Endodermal cell (in vitro differentiated cells): ENCODE results near the gene HOATZ. TPM values are rescaled to one million over a fixed set of nuclear protein-coding genes. Genes with fewer than 3 reads are reported as not detected.

Experiments used
- DNase-seq: peaks from one replicate; pipeline ENCODE4 v3.0.0-alpha.2; 2017
- H3K27ac ChIP-seq: 2 replicates; pipeline ENCODE4 v1.5.1; 2013; ENCODE audit warnings: mild to moderate bottlenecking, low read depth, low read length, moderate library complexity
- H3K27me3 ChIP-seq: 2 replicates; pipeline ENCODE4 v1.6.1; 2013; ENCODE audit warnings: mild to moderate bottlenecking, low read length, moderate library complexity; ENCODE audit not compliant: insufficient read depth, control insufficient read depth, poor library complexity, severe bottlenecking
- H3K36me3 ChIP-seq: 2 replicates; pipeline ENCODE4 v1.7.0; 2013; ENCODE audit warnings: mild to moderate bottlenecking, low read length, moderate library complexity; ENCODE audit not compliant: control insufficient read depth, insufficient read depth
- H3K4me1 ChIP-seq: one replicate; pipeline ENCODE4 v1.7.0; 2013; ENCODE audit warnings: low read length; ENCODE audit not compliant: control insufficient read depth, insufficient read depth
- H3K4me3 ChIP-seq: 2 replicates; pipeline ENCODE4 v1.5.1; 2013; ENCODE audit warnings: mild to moderate bottlenecking, low read length, moderate library complexity
- H3K9ac ChIP-seq: 2 replicates; pipeline ENCODE4 v1.6.1; 2013; ENCODE audit warnings: mild to moderate bottlenecking, low read length, moderate library complexity; ENCODE audit not compliant: poor library complexity, severe bottlenecking; ENCODE audit errors: extremely low read depth
- H3K9me3 ChIP-seq: 2 replicates; pipeline ENCODE4 v1.6.1; 2013; ENCODE audit warnings: mild to moderate bottlenecking, low read length, moderate library complexity; ENCODE audit not compliant: control insufficient read depth
- H3K27ac Mint-ChIP-seq: 2 replicates; pipeline ENCODE4 v1.8.0; 2020; ENCODE audit warnings: mixed read lengths
- H3K27me3 Mint-ChIP-seq: 2 replicates; pipeline ENCODE4 v1.8.0; 2021; ENCODE audit warnings: mild to moderate bottlenecking, mixed read lengths; ENCODE audit not compliant: insufficient read depth
- H3K36me3 Mint-ChIP-seq: 2 replicates; pipeline ENCODE4 v1.8.0; 2020; ENCODE audit warnings: low read depth, mixed read lengths
- H3K4me1 Mint-ChIP-seq: 2 replicates; pipeline ENCODE4 v1.8.0; 2020; ENCODE audit warnings: mixed read lengths
- H3K4me3 Mint-ChIP-seq: 2 replicates; pipeline ENCODE4 v1.8.0; 2020; ENCODE audit warnings: mild to moderate bottlenecking, moderate library complexity, mixed read lengths
- H3K9me3 Mint-ChIP-seq: 2 replicates; pipeline ENCODE4 v1.8.0; 2020; ENCODE audit warnings: mild to moderate bottlenecking, mixed read lengths
- CTCF ChIP-seq: fragments of 200-600 bp; sonication (generic); conservative IDR thresholded peaks from 2 replicates; pipeline ENCODE4 v1.5.0; 2021; ENCODE audit warnings: antibody characterized with exemption, mild to moderate bottlenecking
- WGBS, 2 experiments: methylation state at CpG; one replicate each; pipeline versions ENCODE4 v1.1.5 to v1.1.7; 2013; ENCODE audit warnings: missing lambda C conversion rate in 2 of 2, mixed read lengths in 1 of 2; ENCODE audit not compliant: insufficient coverage in 1 of 2, insufficient read length in 1 of 2; 5-methylcytosine and 5-hydroxymethylcytosine counted together
- total RNA-seq, 2 donors: library from RNA; stranded (reverse); fragmentation: NEBNext Ultra II Directional in 1 of 2; extraction: Animal tissue kit (Norgen Biotek cat#: 25700) in 1 of 2; gene quantifications; 2 replicates in 1 of 2; 3 replicates in 1 of 2; pipeline ENCODE4 v1.2.1, GENCODE V29; 2021

Gene HOATZ
- total RNA-seq, 2 donors from 2014 or later, result 0.89 TPM; not detected in 1

DNA sequence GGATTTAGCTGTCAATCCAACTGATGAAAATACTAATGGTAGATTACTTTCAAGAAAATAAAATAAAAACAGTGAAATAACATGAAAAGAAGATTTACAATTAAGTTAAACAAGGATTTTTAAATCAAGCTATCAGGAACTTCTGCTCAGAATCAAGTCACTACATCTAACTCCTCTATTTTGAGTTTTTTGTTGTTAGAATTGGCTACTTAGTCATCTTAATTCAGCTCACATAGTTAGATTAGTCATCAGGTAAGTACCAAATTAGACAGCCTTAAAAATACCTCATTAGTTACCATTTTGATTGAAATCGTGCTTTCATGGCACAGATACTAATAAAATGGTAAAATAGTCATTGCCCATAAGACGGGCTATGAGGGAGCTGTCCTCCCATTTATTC lies 38.2 kb upstream of the HOATZ start:
- no peak overlapping the region for H3K27ac ChIP-seq
- DNase-seq, result no peak
- H3K9me3 ChIP-seq, result peaks cover 12% of the 10 kb centered on the region
- peaks cover 14% of the 10 kb centered on the region for H3K27me3 Mint-ChIP-seq
- H3K4me1 ChIP-seq, result no peaks in the 10 kb centered on the region
- 38% methylated on average over 2 of the region's 2 CpGs; no CpG with 5 or more reads in 1 of the 2 experiments for WGBS, 2 experiments
- H3K27me3 ChIP-seq, result peaks cover 7% of the 10 kb centered on the region
- H3K4me1 Mint-ChIP-seq, result no peaks in the 10 kb centered on the region
- H3K36me3 ChIP-seq, result no peaks in the 10 kb centered on the region
- no peak for TF ChIP-seq CTCF
- peaks cover 5% of the 10 kb centered on the region for H3K9me3 Mint-ChIP-seq
- no peaks in the 10 kb centered on the region for H3K36me3 Mint-ChIP-seq
- H3K27ac Mint-ChIP-seq, result no peak overlapping the region
- no peak overlapping the region for H3K9ac ChIP-seq
- no peak overlapping the region for H3K4me3 ChIP-seq
- no peak overlapping the region for H3K4me3 Mint-ChIP-seq

DNA sequence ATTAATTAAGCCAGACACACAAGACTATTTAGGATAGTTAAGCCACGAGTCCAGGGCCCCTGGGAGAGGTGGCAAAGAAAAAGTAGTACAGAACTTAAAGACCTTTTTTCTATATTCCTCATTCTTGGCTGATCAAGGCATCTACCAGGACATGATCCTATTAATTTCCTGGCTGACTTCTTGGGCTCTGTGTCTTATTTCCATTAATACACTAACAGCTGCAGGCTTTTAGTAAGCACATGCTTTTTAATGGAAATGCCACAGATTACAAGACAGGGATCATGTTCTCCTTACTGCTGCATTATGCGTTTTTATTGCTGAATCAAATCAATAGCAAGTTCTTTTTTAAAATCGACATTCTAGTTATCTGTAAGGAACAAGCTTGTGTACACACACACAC lies 37.6 kb upstream of the HOATZ start:
- no peaks in the 10 kb centered on the region for H3K4me1 Mint-ChIP-seq
- no peaks in the 10 kb centered on the region for H3K36me3 Mint-ChIP-seq
- no peak overlapping the region for H3K4me3 Mint-ChIP-seq
- DNase-seq, result no peak
- no peak for TF ChIP-seq CTCF
- peaks cover 14% of the 10 kb centered on the region for H3K27me3 Mint-ChIP-seq
- no peak overlapping the region for H3K4me3 ChIP-seq
- WGBS, 2 experiments, result 86 to 94% methylated on average over 2 to 3 of the region's 3 CpGs
- peaks cover 12% of the 10 kb centered on the region for H3K9me3 ChIP-seq
- H3K9me3 Mint-ChIP-seq, result peaks cover 5% of the 10 kb centered on the region
- no peak overlapping the region for H3K27ac ChIP-seq
- H3K27me3 ChIP-seq, result peaks cover 7% of the 10 kb centered on the region
- no peak overlapping the region for H3K9ac ChIP-seq
- no peaks in the 10 kb centered on the region for H3K36me3 ChIP-seq
- H3K4me1 ChIP-seq, result no peaks in the 10 kb centered on the region
- H3K27ac Mint-ChIP-seq, result no peak overlapping the region

- Histone ChIP-seq H3K4me3 (no peak overlapping the region), H3K27ac (no peak overlapping the region), H3K4me1 (no peaks in the 10 kb centered on the region), H3K27me3 (peaks cover 7% of the 10 kb centered on the region), H3K9me3 (peaks cover 14% of the 10 kb centered on the region), H3K9ac (no peak overlapping the region), H3K36me3 (no peaks in the 10 kb centered on the region)
- Mint-ChIP-seq H3K9me3 (peaks cover 6% of the 10 kb centered on the region), H3K36me3 (no peaks in the 10 kb centered on the region), H3K27ac (no peak overlapping the region), H3K27me3 (peaks cover 17% of the 10 kb centered on the region), H3K4me3 (no peak overlapping the region), H3K4me1 (no peaks in the 10 kb centered on the region)
- TF ChIP-seq CTCF, result no peak
- 91% methylated on average over 2 of the region's 2 CpGs; no CpG with 5 or more reads in 1 of the 2 experiments for WGBS, 2 experiments
- no peak for DNase-seq
Measured at GRCh38 chr11:111477898-111478297, 36.7 kb upstream of the HOATZ start.
